ENCODE results near the gene ACTL7A. TPM values are rescaled to one million over a fixed set of nuclear protein-coding genes. Genes with fewer than 3 reads are reported as not detected.

The ACTL7A gene
- total RNA-seq, 6 donors from 2014 or later: not detected

- TF ChIP-seq POLR2A (IDR thresholded peaks at IDR 0.05): no peak
- TF ChIP-seq CTCF (IDR thresholded peaks at IDR 0.05): no peak
- no peak for TF ChIP-seq EP300 (IDR thresholded peaks at IDR 0.05)
- TF ChIP-seq POLR2AphosphoS5 (IDR thresholded peaks at IDR 0.05): no peak
- DNase-seq: no peak
- ATAC-seq (ENCODE audit: low FRiP score in 2 of 2): no peak
- Histone ChIP-seq H3K27ac (no peak overlapping the region), H3K4me3 (no peak overlapping the region), H3K27me3 (no peaks in the 10 kb centered on the region), H3K9me3 (no peaks in the 10 kb centered on the region), H3K4me1 (no peaks in the 10 kb centered on the region), H3K36me3 (peaks cover 15 to 100% (median 34%) of the 10 kb centered on the region in 4 donors)
- 58 to 61% methylated on average over 2 of the region's 2 CpGs for WGBS, 2 donors
Observed at GRCh38 chr9:108905494-108905893, 43.4 kb downstream of the ACTL7A start.

GRCh38 chr9:108910402-108910801, 48.3 kb downstream of the ACTL7A start:
- TF ChIP-seq CTCF (IDR thresholded peaks at IDR 0.05) (no peak), POLR2A (IDR thresholded peaks at IDR 0.05) (no peak), EP300 (IDR thresholded peaks at IDR 0.05) (no peak), POLR2AphosphoS5 (IDR thresholded peaks at IDR 0.05) (no peak)
- ATAC-seq (ENCODE audit: low FRiP score in 2 of 2) (no peak), DNase-seq (no peak)
- Histone ChIP-seq H3K4me3 (no peak overlapping the region), H3K36me3 (peaks cover 15 to 100% (median 50%) of the 10 kb centered on the region in 4 donors), H3K4me1 (no peaks in the 10 kb centered on the region), H3K9me3 (no peaks in the 10 kb centered on the region), H3K27me3 (no peaks in the 10 kb centered on the region), H3K27ac (no peak overlapping the region)

GRCh38 chr9:108910914-108911313, 48.8 kb downstream of the ACTL7A start:
- no peak overlapping the region for H3K4me3 ChIP-seq
- no peaks in the 10 kb centered on the region for H3K9me3 ChIP-seq
- no peaks in the 10 kb centered on the region for H3K27me3 ChIP-seq
- H3K27ac ChIP-seq: no peak overlapping the region
- H3K36me3 ChIP-seq: peaks cover 15 to 100% (median 53%) of the 10 kb centered on the region in 4 donors
- WGBS, 2 donors: 87 to 95% methylated on average over 2 of the region's 2 CpGs
- no peaks in the 10 kb centered on the region for H3K4me1 ChIP-seq
- TF ChIP-seq EP300 (IDR thresholded peaks at IDR 0.05) (no peak), CTCF (IDR thresholded peaks at IDR 0.05) (no peak), POLR2A (IDR thresholded peaks at IDR 0.05) (no peak), POLR2AphosphoS5 (IDR thresholded peaks at IDR 0.05) (no peak)
- ATAC-seq (ENCODE audit: low FRiP score in 2 of 2): no peak
- DNase-seq: no peak

GRCh38 chr9:108911820-108912219, 49.8 kb downstream of the ACTL7A start:
- DNase-seq: no peak
- Histone ChIP-seq H3K4me1 (no peaks in the 10 kb centered on the region), H3K9me3 (no peaks in the 10 kb centered on the region)

More at GRCh38 chr9:108911820-108912219, 49.8 kb downstream of the ACTL7A start:
- TF ChIP-seq CTCF (IDR thresholded peaks at IDR 0.05) (no peak), EP300 (IDR thresholded peaks at IDR 0.05) (no peak), POLR2A (IDR thresholded peaks at IDR 0.05) (no peak), POLR2AphosphoS5 (IDR thresholded peaks at IDR 0.05) (no peak)
- no peak overlapping the region for H3K4me3 ChIP-seq
- no peak overlapping the region for H3K27ac ChIP-seq
- H3K36me3 ChIP-seq: peaks cover 15 to 100% (median 52%) of the 10 kb centered on the region in 4 donors
- ATAC-seq (ENCODE audit: low FRiP score in 2 of 2): no peak
- 25 to 47% methylated on average over 1 of the region's 1 CpG for WGBS, 2 donors
- no peaks in the 10 kb centered on the region for H3K27me3 ChIP-seq

Small RNA genes within 50 kb of the gene (small RNA-seq; reads per million reads assigned to genes)
- 0 reads per million in 4 donors for gene AL359692.1

Other genes with a start within 250 kb of the ACTL7A start
- gene ACTL7B, start 6.3 kb upstream of the ACTL7A start, total RNA-seq: under 1 TPM in 1 of 6 donors, not detected in 5; 0.30 TPM
- 10 to 100 TPM; 11.3 to 55.4 (median 18.5) TPM for gene ELP1, start 71.9 kb downstream of the ACTL7A start, total RNA-seq
- 10 to 100 TPM in 4 of 6 donors, 1 to 10 TPM in 2; 7.8 to 18.9 (median 10.5) TPM for gene ABITRAM, start 72.1 kb downstream of the ACTL7A start, total RNA-seq
- 10 to 100 TPM; 10.5 to 59.6 (median 25.9) TPM for gene CTNNAL1, start 151.2 kb downstream of the ACTL7A start, total RNA-seq